HepG2 (cell line): ENCODE measurements around the gene COL5A2. TPM values are rescaled to one million over a fixed set of nuclear protein-coding genes. Genes with fewer than 3 reads are reported as not detected.

Experiments
- ATAC-seq: fragments of 200-7000 bp; cut with Tn5 transposase; 3 replicates; pipeline ENCODE4 v1.9.1; 2020; ENCODE audit warnings: mild to moderate bottlenecking, moderate library complexity
- BruUV-seq: library from RNA; stranded (reverse); fragments of 400-500 nt; replicated peaks from 2 replicates; lab custom pipeline; 2021; lab: Mats Ljungman, UMichigan
- CTCF ChIA-PET: fragments of 300-600 bp; formaldehyde crosslinking; extraction: SDS; loops from one replicate; lab custom pipeline; 2021; ENCODE audit warnings: low total read pairs, inconsistent platforms, low intra/inter-chr PET ratio; lab: Yijun Ruan, JAX
- POLR2A ChIA-PET: fragments of 350-600 bp; sonication (Branson Sonifier 250); formaldehyde crosslinking; loops from one replicate; lab custom pipeline; 2020; ENCODE audit warnings: antibody characterized with exemption, inconsistent platforms; lab: Yijun Ruan, JAX
- DNase-seq: peaks from one replicate; pipeline ENCODE4 v3.0.0-alpha.2; 2015; ENCODE audit warnings: low spot score
- FAIRE-seq: peaks from 3 replicates; lab custom pipeline; 2011; peaks lifted over from hg19 to GRCh38; lab: Jason Lieb, UNC
- H2AFZ ChIP-seq: one replicate; pipeline ENCODE4 v1.6.1; 2011; ENCODE audit warnings: low read length, inconsistent platforms
- H3K27ac ChIP-seq: fragments of 300-600 bp; 3 replicates; pipeline ENCODE4 v1.8.0; 2011; ENCODE audit warnings: mixed run types, mild to moderate bottlenecking, mixed read lengths, low read length, inconsistent platforms; ENCODE audit not compliant: insufficient read depth; ENCODE audit errors: extremely low read length
- H3K27me3 ChIP-seq, 2 experiments: fragments of 200-600 bp in 1 of 2; 2 replicates in 1 of 2; 3 replicates in 1 of 2; pipeline versions ENCODE4 v1.6.0 to v1.8.0; 2011; ENCODE audit warnings: low read length in 2 of 2, mild to moderate bottlenecking in 2 of 2, moderate library complexity in 2 of 2, inconsistent platforms in 1 of 2; ENCODE audit not compliant: insufficient read depth in 2 of 2, control insufficient read depth in 1 of 2
- H3K36me3 ChIP-seq, 2 experiments: fragments of 200-600 bp in 1 of 2; replicated peaks in 1 of 2; 2 replicates in 1 of 2; 3 replicates in 1 of 2; pipeline versions ENCODE4 v1.5.1 to v1.8.0; 2011; ENCODE audit warnings: low read length in 2 of 2, inconsistent platforms in 1 of 2; ENCODE audit not compliant: insufficient read depth in 2 of 2, control insufficient read depth in 1 of 2
- H3K4me1 ChIP-seq: 2 replicates; pipeline ENCODE4 v1.5.1; 2012; ENCODE audit warnings: low read length, inconsistent platforms; ENCODE audit not compliant: insufficient read depth
- H3K4me2 ChIP-seq: 2 replicates; pipeline ENCODE4 v1.6.0; 2011; ENCODE audit warnings: low read depth, low read length, inconsistent platforms
- H3K4me3 ChIP-seq, 3 experiments: fragments of 200-600 bp in 1 of 3; sonication (generic), shearing (Covaris generic) in 1 of 3; replicated peaks in 1 of 3; 2 replicates each; pipeline ENCODE4 v1.5.1; 2011 to 2016; ENCODE audit warnings: low read length in 3 of 3, inconsistent platforms in 2 of 3, low read depth in 2 of 3, mild to moderate bottlenecking in 2 of 3, control low read depth in 1 of 3, mixed read lengths in 1 of 3; ENCODE audit not compliant: insufficient read depth in 1 of 3
- H3K79me2 ChIP-seq: one replicate; pipeline ENCODE4 v1.6.1; 2011; ENCODE audit warnings: low read length, inconsistent platforms; ENCODE audit not compliant: insufficient read depth
- H3K9ac ChIP-seq: 2 replicates; pipeline ENCODE4 v1.6.0; 2011; ENCODE audit warnings: mild to moderate bottlenecking, low read depth, low read length, inconsistent platforms; ENCODE audit not compliant: insufficient read depth
- H3K9me3 ChIP-seq: 2 replicates; pipeline ENCODE4 v1.5.1; 2012; ENCODE audit warnings: mild to moderate bottlenecking, low read length
- H4K20me1 ChIP-seq: 2 replicates; pipeline ENCODE4 v1.6.0; 2011; ENCODE audit warnings: inconsistent platforms, mild to moderate bottlenecking, low read length, moderate library complexity; ENCODE audit not compliant: insufficient read depth
- CENPT ChIP-seq: sonication (generic); formaldehyde crosslinking; IDR thresholded peaks from 2 replicates; pipeline ENCODE4 v1.8.0; 2022; ENCODE audit warnings: low read depth, mild to moderate bottlenecking, moderate library complexity, missing genetic modification reagents
- DPF2 ChIP-seq: sonication (generic); formaldehyde crosslinking; IDR thresholded peaks from 2 replicates; pipeline ENCODE4 v1.4.0; 2020; ENCODE audit warnings: mild to moderate bottlenecking, low read depth, missing genetic modification reagents, borderline replicate concordance
- ISX ChIP-seq: sonication (generic); formaldehyde crosslinking; conservative IDR thresholded peaks from 2 replicates; pipeline ENCODE4 v1.5.0; 2020; ENCODE audit warnings: missing genetic modification reagents
- MXD4 ChIP-seq: IDR thresholded peaks from 2 replicates; pipeline ENCODE4 v1.6.1; 2016; ENCODE audit warnings: mild to moderate bottlenecking, missing biosample characterization, missing genetic modification reagents
- NFIC ChIP-seq: IDR thresholded peaks from 2 replicates; pipeline ENCODE4 v1.6.1; 2012; ENCODE audit warnings: mild to moderate bottlenecking, low read length, inconsistent platforms
- NFKB2 ChIP-seq: sonication (generic); formaldehyde crosslinking; IDR thresholded peaks from 2 replicates; pipeline ENCODE4 v1.4.0; 2020; ENCODE audit warnings: missing genetic modification reagents, borderline replicate concordance
- NFYB ChIP-seq: sonication (generic); formaldehyde crosslinking; IDR thresholded peaks from 2 replicates; pipeline ENCODE4 v1.4.0; 2020; ENCODE audit warnings: missing genetic modification reagents
- POLR2A ChIP-seq, 2 experiments: IDR thresholded peaks; 2 replicates each; pipeline ENCODE4 v1.6.1; 2011; ENCODE audit warnings: low read depth in 2 of 2, low read length in 2 of 2, mild to moderate bottlenecking in 1 of 2, moderate library complexity in 1 of 2; ENCODE audit not compliant: insufficient read depth in 1 of 2
- TBX2 ChIP-seq: sonication (generic); formaldehyde crosslinking; IDR thresholded peaks from 2 replicates; pipeline ENCODE4 v1.5.0; 2020; ENCODE audit warnings: missing genetic modification reagents, mild to moderate bottlenecking, borderline replicate concordance
- ZKSCAN8 ChIP-seq: IDR thresholded peaks from 2 replicates; pipeline ENCODE4 v1.6.1; 2016; ENCODE audit warnings: borderline replicate concordance, missing genetic modification reagents, missing compliant biosample characterization
- ZNF207 ChIP-seq: fragments of 450-650 bp; IDR thresholded peaks from 2 replicates; pipeline ENCODE4 v1.6.1; 2016; ENCODE audit warnings: antibody characterized with exemption, borderline replicate concordance
- ZNF264 ChIP-seq: sonication (generic); formaldehyde crosslinking; IDR thresholded peaks from 2 replicates; pipeline ENCODE4 v1.4.0; 2020; ENCODE audit warnings: missing genetic modification reagents
- ZNF451 ChIP-seq: sonication (generic); formaldehyde crosslinking; IDR thresholded peaks from 2 replicates; pipeline ENCODE4 v1.5.0; 2020; ENCODE audit warnings: mild to moderate bottlenecking, missing genetic modification reagents
- WGBS: methylation state at CpG from one replicate; pipeline ENCODE4 v1.1.6; 2017; ENCODE audit warnings: low lambda C conversion rate; 5-methylcytosine and 5-hydroxymethylcytosine counted together
- in situ Hi-C: cut with HindIII; loops from 2 replicates; pipeline ENCODE4 v1.10.0; 2017; ENCODE audit warnings: low pct_unique_long_range_greater_than_20kb; ENCODE audit not compliant: extremely low pct_ligation_motif_present
- intact Hi-C: fragments of 100-400 bp; cut with micrococcal nuclease; formaldehyde crosslinking; loops from one replicate; pipeline ENCODE4 v1.10.0; 2022; ENCODE audit not compliant: unreplicated experiment
- polyA plus RNA-seq, 8 experiments: library from polyadenylated mRNA; depleted of rRNA in 3 of 8; stranded (reverse) in 7 of 8; unstranded in 1 of 8; fragments of >200 nt; fragmentation: Illumina TruSeq in 4 of 8; extraction: Trizol in 4 of 8; gene quantifications; 2 replicates each; pipeline versions ENCODE4 v1.2.1 to v1.2.3, GENCODE V29; 2011 to 2016; ENCODE audit warnings: low read depth in 4 of 8, missing spikeins in 1 of 8, mixed read lengths in 1 of 8; ENCODE audit not compliant: insufficient read depth in 1 of 8
- total RNA-seq, 5 experiments: library from RNA; depleted of rRNA; stranded (reverse); fragments of >200 nt; fragmentation: Illumina TruSeq; extraction: Trizol; gene quantifications; 2 replicates each; pipeline ENCODE4 v1.2.3, GENCODE V29; 2016; ENCODE audit warnings: low read depth in 1 of 5
- TF ChIP-seq, protein P1 (sequence below), 2 experiments: IDR thresholded peaks; 2 replicates each; pipeline ENCODE4 v1.6.1; 2011 to 2012; ENCODE audit warnings: low read length in 2 of 2, borderline replicate concordance in 1 of 2, low read depth in 1 of 2, mild to moderate bottlenecking in 1 of 2, moderate library complexity in 1 of 2
- TF ChIP-seq, protein P2 (sequence below): sonication (generic); formaldehyde crosslinking; conservative IDR thresholded peaks from 2 replicates; pipeline ENCODE4 v1.4.0; 2020; ENCODE audit warnings: missing genetic modification reagents
- TF ChIP-seq, protein P3 (sequence below): sonication (generic); formaldehyde crosslinking; IDR thresholded peaks from 2 replicates; pipeline ENCODE4 v1.5.0; 2020; ENCODE audit warnings: missing genetic modification reagents
- TF ChIP-seq, protein P4 (sequence below): sonication (generic); formaldehyde crosslinking; IDR thresholded peaks from 2 replicates; pipeline ENCODE4 v1.5.1; 2020; ENCODE audit warnings: missing genetic modification reagents, mild to moderate bottlenecking, borderline replicate concordance

The COL5A2 gene
- total and polyA plus RNA-seq, 2 of the 13 experiments (the other 11 are each of a cell fraction or from before 2014, with no cell fraction given): 0.83 to 1.5 TPM

DNA sequence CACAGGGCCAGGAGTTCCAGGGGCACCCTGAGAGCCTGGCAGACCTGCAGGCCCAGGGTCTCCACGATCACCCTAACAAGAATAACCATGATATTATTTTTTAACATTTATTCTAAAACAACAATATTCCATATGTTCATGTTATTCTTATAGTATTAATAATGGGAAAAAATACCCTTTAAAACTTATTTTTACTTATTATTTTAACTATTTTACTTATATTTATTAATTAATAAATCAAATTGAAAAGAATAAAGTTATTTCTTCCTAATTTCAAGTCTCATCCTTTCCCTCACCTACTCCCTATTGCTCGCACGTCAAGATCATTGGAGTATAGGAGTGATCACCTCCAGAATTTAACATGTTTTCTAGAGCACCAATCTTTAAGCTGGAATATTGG lies 133.7 kb downstream of the COL5A2 start (continued):
- TF ChIP-seq, protein P1, sequence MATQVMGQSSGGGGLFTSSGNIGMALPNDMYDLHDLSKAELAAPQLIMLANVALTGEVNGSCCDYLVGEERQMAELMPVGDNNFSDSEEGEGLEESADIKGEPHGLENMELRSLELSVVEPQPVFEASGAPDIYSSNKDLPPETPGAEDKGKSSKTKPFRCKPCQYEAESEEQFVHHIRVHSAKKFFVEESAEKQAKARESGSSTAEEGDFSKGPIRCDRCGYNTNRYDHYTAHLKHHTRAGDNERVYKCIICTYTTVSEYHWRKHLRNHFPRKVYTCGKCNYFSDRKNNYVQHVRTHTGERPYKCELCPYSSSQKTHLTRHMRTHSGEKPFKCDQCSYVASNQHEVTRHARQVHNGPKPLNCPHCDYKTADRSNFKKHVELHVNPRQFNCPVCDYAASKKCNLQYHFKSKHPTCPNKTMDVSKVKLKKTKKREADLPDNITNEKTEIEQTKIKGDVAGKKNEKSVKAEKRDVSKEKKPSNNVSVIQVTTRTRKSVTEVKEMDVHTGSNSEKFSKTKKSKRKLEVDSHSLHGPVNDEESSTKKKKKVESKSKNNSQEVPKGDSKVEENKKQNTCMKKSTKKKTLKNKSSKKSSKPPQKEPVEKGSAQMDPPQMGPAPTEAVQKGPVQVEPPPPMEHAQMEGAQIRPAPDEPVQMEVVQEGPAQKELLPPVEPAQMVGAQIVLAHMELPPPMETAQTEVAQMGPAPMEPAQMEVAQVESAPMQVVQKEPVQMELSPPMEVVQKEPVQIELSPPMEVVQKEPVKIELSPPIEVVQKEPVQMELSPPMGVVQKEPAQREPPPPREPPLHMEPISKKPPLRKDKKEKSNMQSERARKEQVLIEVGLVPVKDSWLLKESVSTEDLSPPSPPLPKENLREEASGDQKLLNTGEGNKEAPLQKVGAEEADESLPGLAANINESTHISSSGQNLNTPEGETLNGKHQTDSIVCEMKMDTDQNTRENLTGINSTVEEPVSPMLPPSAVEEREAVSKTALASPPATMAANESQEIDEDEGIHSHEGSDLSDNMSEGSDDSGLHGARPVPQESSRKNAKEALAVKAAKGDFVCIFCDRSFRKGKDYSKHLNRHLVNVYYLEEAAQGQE (IDR thresholded peaks at IDR 0.05; ENCODE audit: borderline replicate concordance in 1 of 2, low read depth in 1 of 2, low read length in 2 of 2): no peak
- TF ChIP-seq ISX (CRISPR knock-in tag) (no peak), ZNF264 (no peak), ZNF207 (no peak)
- TF ChIP-seq, protein P2, sequence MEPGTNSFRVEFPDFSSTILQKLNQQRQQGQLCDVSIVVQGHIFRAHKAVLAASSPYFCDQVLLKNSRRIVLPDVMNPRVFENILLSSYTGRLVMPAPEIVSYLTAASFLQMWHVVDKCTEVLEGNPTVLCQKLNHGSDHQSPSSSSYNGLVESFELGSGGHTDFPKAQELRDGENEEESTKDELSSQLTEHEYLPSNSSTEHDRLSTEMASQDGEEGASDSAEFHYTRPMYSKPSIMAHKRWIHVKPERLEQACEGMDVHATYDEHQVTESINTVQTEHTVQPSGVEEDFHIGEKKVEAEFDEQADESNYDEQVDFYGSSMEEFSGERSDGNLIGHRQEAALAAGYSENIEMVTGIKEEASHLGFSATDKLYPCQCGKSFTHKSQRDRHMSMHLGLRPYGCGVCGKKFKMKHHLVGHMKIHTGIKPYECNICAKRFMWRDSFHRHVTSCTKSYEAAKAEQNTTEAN (CRISPR knock-in tag): no peak
- TF ChIP-seq, protein P3, sequence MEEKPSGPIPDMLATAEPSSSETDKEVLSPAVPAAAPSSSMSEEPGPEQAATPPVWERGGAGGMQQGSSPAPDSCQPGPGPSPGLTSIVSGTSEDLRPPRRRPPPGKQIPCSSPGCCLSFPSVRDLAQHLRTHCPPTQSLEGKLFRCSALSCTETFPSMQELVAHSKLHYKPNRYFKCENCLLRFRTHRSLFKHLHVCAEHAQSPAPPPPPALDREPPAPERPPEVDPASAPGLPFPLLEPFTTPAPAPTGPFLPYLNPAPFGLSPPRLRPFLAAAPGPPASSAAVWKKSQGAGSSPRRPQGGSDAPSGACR: no peak

DNA sequence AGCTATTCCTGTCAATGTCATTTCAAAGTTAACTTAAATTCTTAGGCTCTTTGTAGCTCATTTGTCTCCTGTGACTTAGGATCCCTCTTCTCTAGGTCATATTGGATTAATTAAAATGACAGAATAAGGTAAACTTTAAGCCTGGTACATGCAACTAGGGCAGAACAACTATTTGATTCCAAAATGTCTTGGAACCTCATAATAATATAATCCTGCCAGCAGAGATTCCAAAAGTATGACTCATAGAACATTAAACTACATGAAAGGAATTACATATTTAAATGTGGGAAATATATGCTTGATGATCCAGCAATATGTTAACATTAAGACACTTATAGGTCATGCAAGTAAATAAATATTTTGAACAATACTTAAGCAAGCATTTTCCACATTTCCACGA lies 142.0 kb downstream of the COL5A2 start:
- Histone ChIP-seq H2AFZ (no peak overlapping the region), H3K4me1 (no peaks in the 10 kb centered on the region), H3K9ac (no peak overlapping the region), H3K36me3 (no peaks in the 10 kb centered on the region), H3K9me3 (no peaks in the 10 kb centered on the region), H3K27me3 (no peaks in the 10 kb centered on the region), H3K79me2 (no peaks in the 10 kb centered on the region), H3K27ac (no peak overlapping the region), H3K4me3 (no peak overlapping the region), H4K20me1 (no peaks in the 10 kb centered on the region), H3K4me2 (no peak overlapping the region)
- CTCF ChIA-PET: no interaction called here
- WGBS: 76% methylated on average over 1 of the region's 1 CpG
- POLR2A ChIA-PET: no interaction called here
- intact Hi-C loops (no loop called here), in situ Hi-C loops (no loop called here)
- DNase-seq: no peak
- no peak for ATAC-seq
- BruUV-seq: no TSS peak
- no peak for FAIRE-seq
- TF ChIP-seq NFIC (no peak), NFKB2 (no peak), MXD4 (CRISPR knock-in tag) (no peak), POLR2A (IDR thresholded peaks at IDR 0.05; ENCODE audit: insufficient read depth in 1 of 2, low read depth in 2 of 2, low read length in 2 of 2) (no peak), TBX2 (CRISPR knock-in tag) (no peak), NFYB (no peak), DPF2 (CRISPR knock-in tag) (no peak), CENPT (CRISPR knock-in tag) (no peak), ZKSCAN8 (CRISPR knock-in tag) (no peak), ZNF451 (CRISPR knock-in tag) (no peak)
- TF ChIP-seq, protein P4, sequence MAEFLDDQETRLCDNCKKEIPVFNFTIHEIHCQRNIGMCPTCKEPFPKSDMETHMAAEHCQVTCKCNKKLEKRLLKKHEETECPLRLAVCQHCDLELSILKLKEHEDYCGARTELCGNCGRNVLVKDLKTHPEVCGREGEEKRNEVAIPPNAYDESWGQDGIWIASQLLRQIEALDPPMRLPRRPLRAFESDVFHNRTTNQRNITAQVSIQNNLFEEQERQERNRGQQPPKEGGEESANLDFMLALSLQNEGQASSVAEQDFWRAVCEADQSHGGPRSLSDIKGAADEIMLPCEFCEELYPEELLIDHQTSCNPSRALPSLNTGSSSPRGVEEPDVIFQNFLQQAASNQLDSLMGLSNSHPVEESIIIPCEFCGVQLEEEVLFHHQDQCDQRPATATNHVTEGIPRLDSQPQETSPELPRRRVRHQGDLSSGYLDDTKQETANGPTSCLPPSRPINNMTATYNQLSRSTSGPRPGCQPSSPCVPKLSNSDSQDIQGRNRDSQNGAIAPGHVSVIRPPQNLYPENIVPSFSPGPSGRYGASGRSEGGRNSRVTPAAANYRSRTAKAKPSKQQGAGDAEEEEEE (CRISPR knock-in tag): no peak
